SK-N-SH (cell line): ENCODE measurements around the gene KCNQ5. TPM values are rescaled to one million over a fixed set of nuclear protein-coding genes. Genes with fewer than 3 reads are reported as not detected.

Experiments
- CTCF ChIA-PET: fragments of 300-600, 350-600 bp; formaldehyde crosslinking; extraction: SDS; loops from one replicate; lab custom pipeline; 2021; lab: Yijun Ruan, JAX
- POLR2A ChIA-PET: fragments of 350-600 bp; sonication (Branson Sonifier 250); formaldehyde crosslinking; extraction: SDS; loops from one replicate; lab custom pipeline; 2020; ENCODE audit warnings: antibody characterized with exemption, inconsistent platforms; lab: Yijun Ruan, JAX
- DNase-seq: peaks from one replicate; pipeline ENCODE4 v3.0.0; 2012
- H2AFZ ChIP-seq: fragments of 200-600 bp; sonication (generic); 2 replicates; pipeline ENCODE4 v1.8.1; 2016; ENCODE audit warnings: antibody characterized with exemption, mild to moderate bottlenecking, low read depth
- H3F3A ChIP-seq: fragments of 200-600 bp; sonication (generic); replicated peaks from 2 replicates; pipeline ENCODE3; 2016; ENCODE audit warnings: antibody characterized with exemption, mild to moderate bottlenecking; ENCODE audit not compliant: insufficient read depth
- H3K27ac ChIP-seq, 2 experiments: fragments of 200-500 bp in 1 of 2; fragments of 200-600 bp in 1 of 2; sonication (Bioruptor generic) in 1 of 2; sonication (generic), shearing (Covaris generic) in 1 of 2; 2 replicates each; pipeline versions ENCODE4 v1.5.1 to v1.6.1; 2014 to 2016; ENCODE audit warnings: low read depth in 2 of 2, inconsistent platforms in 1 of 2, low read length in 1 of 2, mild to moderate bottlenecking in 1 of 2, mixed read lengths in 1 of 2
- H3K27me3 ChIP-seq: fragments of 200-600 bp; sonication (generic), shearing (Covaris generic); 2 replicates; pipeline ENCODE4 v1.6.1; 2016; ENCODE audit warnings: mixed run types; ENCODE audit not compliant: insufficient read depth
- H3K36me3 ChIP-seq, 2 experiments: fragments of 200-500 bp in 1 of 2; fragments of 200-600 bp in 1 of 2; sonication (Bioruptor generic) in 1 of 2; sonication (generic) in 1 of 2; replicated peaks in 1 of 2; 2 replicates each; pipeline versions ENCODE3 to v1.5.1; 2014 to 2016; ENCODE audit warnings: low read length in 1 of 2, mild to moderate bottlenecking in 1 of 2; ENCODE audit not compliant: insufficient read depth in 2 of 2, control insufficient read depth in 1 of 2
- H3K4me1 ChIP-seq, 2 experiments: fragments of 200-500 bp in 1 of 2; fragments of 200-600 bp in 1 of 2; sonication (Bioruptor generic) in 1 of 2; sonication (generic), shearing (Covaris generic) in 1 of 2; 2 replicates each; pipeline versions ENCODE4 v1.5.1 to v1.6.1; 2014 to 2016; ENCODE audit warnings: low read depth in 1 of 2, low read length in 1 of 2, mixed run types in 1 of 2; ENCODE audit not compliant: insufficient read depth in 2 of 2, control insufficient read depth in 1 of 2
- H3K4me2 ChIP-seq: fragments of 200-600 bp; sonication (generic), shearing (Covaris generic); 2 replicates; pipeline ENCODE4 v1.6.1; 2017; ENCODE audit warnings: mixed run types
- H3K4me3 ChIP-seq, 2 experiments: fragments of 200-500 bp in 1 of 2; fragments of 200-600 bp in 1 of 2; sonication (Bioruptor generic) in 1 of 2; sonication (generic), shearing (Covaris generic) in 1 of 2; 2 replicates each; pipeline versions ENCODE4 v1.5.1 to v1.8.1; 2014 to 2016; ENCODE audit warnings: low read depth in 2 of 2, inconsistent platforms in 1 of 2, low read length in 1 of 2, mild to moderate bottlenecking in 1 of 2, mixed read lengths in 1 of 2, moderate library complexity in 1 of 2
- H3K79me2 ChIP-seq: fragments of 200-600 bp; sonication (generic); 2 replicates; pipeline ENCODE4 v1.8.1; 2017; ENCODE audit warnings: mild to moderate bottlenecking; ENCODE audit not compliant: insufficient read depth
- H3K9ac ChIP-seq: fragments of 200-600 bp; sonication (generic); 2 replicates; pipeline ENCODE4 v1.6.1; 2017; ENCODE audit warnings: mixed run types
- H3K9me2 ChIP-seq: fragments of 200-600 bp; sonication (generic); 2 replicates; pipeline ENCODE4 v1.6.1; 2017; ENCODE audit warnings: mixed run types
- H3K9me3 ChIP-seq: fragments of 200-600 bp; sonication (generic); 2 replicates; pipeline ENCODE4 v1.6.1; 2017; ENCODE audit warnings: mixed run types, mild to moderate bottlenecking, moderate library complexity
- H4K20me1 ChIP-seq: fragments of 200-600 bp; sonication (generic); 2 replicates; pipeline ENCODE4 v1.6.1; 2017; ENCODE audit warnings: mild to moderate bottlenecking, mixed run types; ENCODE audit not compliant: insufficient read depth
- CHD2 ChIP-seq: fragments of 150-350 bp; IDR thresholded peaks from 2 replicates; pipeline ENCODE4 v1.6.1; 2018; ENCODE audit warnings: low read length; ENCODE audit not compliant: partially characterized antibody
- EP300 ChIP-seq, 2 experiments: IDR thresholded peaks; 2 replicates each; pipeline versions ENCODE4 v1.4.0 to v1.6.1; 2012; ENCODE audit warnings: borderline replicate concordance in 1 of 2, low read depth in 1 of 2, low read length in 1 of 2
- FOSL2 ChIP-seq: IDR thresholded peaks from 2 replicates; pipeline ENCODE4 v1.4.0; 2012; ENCODE audit warnings: low read depth, mild to moderate bottlenecking, moderate library complexity, borderline replicate concordance
- FOXJ3 ChIP-seq: sonication (generic); formaldehyde crosslinking; IDR thresholded peaks from 2 replicates; pipeline ENCODE4 v1.5.1; 2020; ENCODE audit warnings: mild to moderate bottlenecking, missing genetic modification reagents
- GABPA ChIP-seq: IDR thresholded peaks from 2 replicates; pipeline ENCODE4 v1.4.0; 2012; ENCODE audit warnings: low read depth, mild to moderate bottlenecking
- JUND ChIP-seq: IDR thresholded peaks from 2 replicates; pipeline ENCODE4 v1.4.0; 2012
- MAX ChIP-seq: IDR thresholded peaks from 2 replicates; pipeline ENCODE4 v1.4.0; 2012; ENCODE audit warnings: low read depth
- NFIC ChIP-seq: IDR thresholded peaks from 2 replicates; pipeline ENCODE4 v1.4.0; 2012; ENCODE audit warnings: borderline replicate concordance
- PBX3 ChIP-seq: IDR thresholded peaks from 2 replicates; pipeline ENCODE4; 2012
- POLR2AphosphoS5 ChIP-seq: IDR thresholded peaks from 2 replicates; pipeline ENCODE4 v1.6.1; 2012; ENCODE audit warnings: low read depth, low read length
- REST ChIP-seq: IDR thresholded peaks from 2 replicates; pipeline ENCODE4 v1.6.1; 2012; ENCODE audit warnings: mild to moderate bottlenecking, low read depth, low read length, moderate library complexity
- RXRA ChIP-seq: IDR thresholded peaks from 2 replicates; pipeline ENCODE4 v1.4.0; 2012; ENCODE audit warnings: low read depth, mild to moderate bottlenecking, borderline replicate concordance
- TEAD4 ChIP-seq: IDR thresholded peaks from 2 replicates; pipeline ENCODE4 v1.4.0; 2012; ENCODE audit warnings: mild to moderate bottlenecking, borderline replicate concordance; ENCODE audit not compliant: insufficient read depth
- USF2 ChIP-seq: fragments of 150-350 bp; IDR thresholded peaks from 2 replicates; pipeline ENCODE4 v1.6.1; 2017; ENCODE audit warnings: antibody characterized with exemption, low read length, low read depth, borderline replicate concordance
- YY1 ChIP-seq: IDR thresholded peaks from 2 replicates; pipeline ENCODE4 v1.4.0; 2012; ENCODE audit warnings: low read depth, mild to moderate bottlenecking
- WGBS: methylation state at CpG from one replicate; pipeline ENCODE4 v1.1.6; 2017; ENCODE audit warnings: low lambda C conversion rate; 5-methylcytosine and 5-hydroxymethylcytosine counted together
- polyA plus RNA-seq, 3 experiments: library from polyadenylated mRNA; depleted of rRNA; stranded (reverse); fragments of >200 nt; gene quantifications; 2 replicates each; pipeline ENCODE4 v1.2.3, GENCODE V29; 2012

Gene KCNQ5
- polyA plus RNA-seq, 1 of the 3 experiments (the other 2 are of a cell fraction) = 3.2 TPM

GRCh38 chr6:73000460-73000859 is 378.6 kb downstream of the KCNQ5 start:
- CTCF ChIA-PET = interaction anchor here (1.0 kb wide), 1 partner anchor 588 kb away, joined by 3 read pairs; no protein-coding TSS in a partner anchor

GRCh38 chr6:73002588-73002987 is 380.7 kb downstream of the KCNQ5 start:
- no peak for DNase-seq
- TF ChIP-seq REST = no peak
- no peaks in the 10 kb centered on the region for H3K9me2 ChIP-seq
- no peak overlapping the region for H3K4me3 ChIP-seq
- H3K9me3 ChIP-seq = no peaks in the 10 kb centered on the region
- H3F3A ChIP-seq = no peaks in the 10 kb centered on the region
- H3K9ac ChIP-seq = no peak overlapping the region
- H3K4me1 ChIP-seq = peaks cover 0 to 2% of the 10 kb centered on the region in 2 experiments; a peak in 2 of 4 replicates
- no peaks in the 10 kb centered on the region for H3K27me3 ChIP-seq
- H3K4me2 ChIP-seq = no peak overlapping the region
- no peak overlapping the region for H3K27ac ChIP-seq
- H3K36me3 ChIP-seq = peaks cover 0 to 7% of the 10 kb centered on the region in 2 experiments
- H4K20me1 ChIP-seq = no peaks in the 10 kb centered on the region
- ChIA-PET POLR2A (no interaction called here), CTCF (no interaction called here)
- H3K79me2 ChIP-seq = no peaks in the 10 kb centered on the region
- H2AFZ ChIP-seq = no peak overlapping the region

More at GRCh38 chr6:73000460-73000859, 378.6 kb downstream of the KCNQ5 start:
- DNase-seq = no peak
- no peaks in the 10 kb centered on the region for H3K9me2 ChIP-seq
- no peak for TF ChIP-seq TEAD4
- TF ChIP-seq POLR2AphosphoS5 = no peak
- no peaks in the 10 kb centered on the region for H3K27me3 ChIP-seq
- peaks cover 0 to 2% of the 10 kb centered on the region in 2 experiments; a peak in 2 of 4 replicates for H3K4me1 ChIP-seq
- no peak overlapping the region for H3K4me2 ChIP-seq
- H3K36me3 ChIP-seq = no peaks in the 10 kb centered on the region
- H3K27ac ChIP-seq = no peak overlapping the region
- H4K20me1 ChIP-seq = no peaks in the 10 kb centered on the region
- H2AFZ ChIP-seq = no peak overlapping the region
- no peak overlapping the region for H3K9ac ChIP-seq
- H3K4me3 ChIP-seq = no peak overlapping the region
- no peaks in the 10 kb centered on the region for H3K79me2 ChIP-seq
- no peaks in the 10 kb centered on the region for H3F3A ChIP-seq
- POLR2A ChIA-PET = no interaction called here
- H3K9me3 ChIP-seq = no peaks in the 10 kb centered on the region
- WGBS = 86% methylated on average over 3 of the region's 3 CpGs

- Histone ChIP-seq H3K79me2 (no peaks in the 10 kb centered on the region), H3K9ac (no peak overlapping the region), H3K27me3 (no peaks in the 10 kb centered on the region), H3K4me1 (peaks cover 0 to 2% of the 10 kb centered on the region in 2 experiments; a peak in 2 of 4 replicates), H3K4me3 (no peak overlapping the region), H3F3A (no peaks in the 10 kb centered on the region), H2AFZ (no peak overlapping the region), H4K20me1 (no peaks in the 10 kb centered on the region), H3K36me3 (peaks cover 0 to 15% of the 10 kb centered on the region in 2 experiments), H3K9me3 (no peaks in the 10 kb centered on the region), H3K4me2 (no peak overlapping the region), H3K9me2 (no peaks in the 10 kb centered on the region), H3K27ac (no peak overlapping the region)
- DNase-seq = no peak
- WGBS = 71% methylated on average over 3 of the region's 3 CpGs
- ChIA-PET CTCF (no interaction called here), POLR2A (no interaction called here)
- no peak for TF ChIP-seq MAX
- TF ChIP-seq YY1 = no peak
- TF ChIP-seq PBX3 = no peak
- no peak for TF ChIP-seq USF2
- TF ChIP-seq RXRA = no peak
- no peak for TF ChIP-seq FOXJ3 (CRISPR knock-in tag)
- no peak for TF ChIP-seq JUND
- TF ChIP-seq EP300 (IDR thresholded peaks at IDR 0.05; ENCODE audit: borderline replicate concordance in 1 of 2, low read depth in 1 of 2, low read length in 1 of 2) = no peak
- TF ChIP-seq NFIC = no peak
- no peak for TF ChIP-seq GABPA
- TF ChIP-seq FOSL2 = no peak
- TF ChIP-seq CHD2 = no peak
Observed at GRCh38 chr6:73003302-73003701, 381.4 kb downstream of the KCNQ5 start.
